ENCODE measurements around the gene CCDC187. TPM values are rescaled to one million over a fixed set of nuclear protein-coding genes. Genes with fewer than 3 reads are reported as not detected.

The CCDC187 gene
- polyA plus RNA-seq, 1 donor (not counting 4 experiments of a cell fraction or from before 2014, with no cell fraction given): 0.03 TPM

DNA sequence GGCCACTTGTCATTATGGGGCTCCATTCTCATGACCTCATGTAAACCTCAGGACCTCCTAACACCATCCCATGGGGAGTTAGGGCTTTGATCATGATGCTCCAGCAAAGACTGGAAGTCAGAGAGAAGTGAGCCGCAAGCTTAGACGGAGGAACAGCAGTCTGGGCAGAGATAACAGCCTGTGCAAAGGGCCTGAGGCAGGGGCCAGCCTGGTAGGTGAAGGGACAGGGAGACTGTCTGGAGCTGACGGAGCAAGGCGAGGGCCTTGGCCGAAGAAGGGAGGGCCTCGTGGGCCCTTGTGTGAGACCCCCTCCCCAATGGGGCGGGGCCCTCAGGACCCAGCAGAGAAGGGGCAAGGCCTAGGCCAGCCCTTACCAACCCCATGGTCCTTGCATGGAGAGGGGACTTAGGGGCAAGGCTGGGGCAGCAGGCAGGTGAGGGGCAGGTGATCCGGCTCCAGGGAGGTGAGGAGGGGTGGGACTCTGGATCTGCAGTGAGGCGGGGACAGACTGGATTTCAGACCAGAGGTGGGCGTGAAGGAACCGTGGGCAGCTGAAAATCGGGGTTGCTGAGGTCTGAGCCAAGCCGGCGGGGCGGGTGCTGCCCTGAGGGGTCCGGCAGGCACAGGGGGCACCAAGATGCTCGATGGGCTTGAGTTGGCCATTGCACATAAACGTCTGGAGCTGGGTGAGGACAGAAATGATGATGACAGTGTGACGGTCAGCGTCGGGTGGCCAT lies 40.8 kb upstream of the CCDC187 start:
- H3K27ac ChIP-seq (ENCODE audit: control insufficient read depth, insufficient read depth, low read length): no peak overlapping the region
- dilution Hi-C loops (cut with MboI; ENCODE audit: extremely low pct_ligation_motif_present, low sequenced_read_pairs): no loop called here
- no peak overlapping the region for H3K9ac ChIP-seq (ENCODE audit: control insufficient read depth, extremely low read depth, insufficient read depth, low read length)
- H3K4me1 ChIP-seq (ENCODE audit: control insufficient read depth, extremely low read depth, insufficient read depth, low read length): peaks cover 23% of the 10 kb centered on the region
- no peaks in the 10 kb centered on the region for H3K79me2 ChIP-seq (ENCODE audit: control insufficient read depth, insufficient read depth, low read length)
- H2AFZ ChIP-seq (ENCODE audit: control insufficient read depth, low read length): no peak overlapping the region
- peaks cover 4% of the 10 kb centered on the region for H3K27me3 ChIP-seq (ENCODE audit: control insufficient read depth, extremely low read depth, insufficient read depth, low read length)
- TF ChIP-seq EZH2 (IDR thresholded peaks at IDR 0.05; ENCODE audit: low read length): no peak
- TF ChIP-seq, protein P1, sequence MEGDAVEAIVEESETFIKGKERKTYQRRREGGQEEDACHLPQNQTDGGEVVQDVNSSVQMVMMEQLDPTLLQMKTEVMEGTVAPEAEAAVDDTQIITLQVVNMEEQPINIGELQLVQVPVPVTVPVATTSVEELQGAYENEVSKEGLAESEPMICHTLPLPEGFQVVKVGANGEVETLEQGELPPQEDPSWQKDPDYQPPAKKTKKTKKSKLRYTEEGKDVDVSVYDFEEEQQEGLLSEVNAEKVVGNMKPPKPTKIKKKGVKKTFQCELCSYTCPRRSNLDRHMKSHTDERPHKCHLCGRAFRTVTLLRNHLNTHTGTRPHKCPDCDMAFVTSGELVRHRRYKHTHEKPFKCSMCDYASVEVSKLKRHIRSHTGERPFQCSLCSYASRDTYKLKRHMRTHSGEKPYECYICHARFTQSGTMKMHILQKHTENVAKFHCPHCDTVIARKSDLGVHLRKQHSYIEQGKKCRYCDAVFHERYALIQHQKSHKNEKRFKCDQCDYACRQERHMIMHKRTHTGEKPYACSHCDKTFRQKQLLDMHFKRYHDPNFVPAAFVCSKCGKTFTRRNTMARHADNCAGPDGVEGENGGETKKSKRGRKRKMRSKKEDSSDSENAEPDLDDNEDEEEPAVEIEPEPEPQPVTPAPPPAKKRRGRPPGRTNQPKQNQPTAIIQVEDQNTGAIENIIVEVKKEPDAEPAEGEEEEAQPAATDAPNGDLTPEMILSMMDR (optimal IDR thresholded peaks at IDR 0.05 in 1 of 3, IDR thresholded peaks at IDR 0.05 in 1 of 3, conservative IDR thresholded peaks at IDR 0.05 in 1 of 3; ENCODE audit: extremely low read depth in 1 of 3, insufficient read depth in 2 of 3, low read length in 3 of 3): no peak
- H3K4me2 ChIP-seq (ENCODE audit: control insufficient read depth, extremely low read depth, insufficient read depth, low read depth, low read length): no peak overlapping the region
- DNase-seq (ENCODE audit: low read depth, low spot score): no peak
- no peak overlapping the region for H3K4me3 ChIP-seq (ENCODE audit: control insufficient read depth in 2 of 3, extremely low read depth in 1 of 3, insufficient read depth in 2 of 3, low read depth in 1 of 3, low read length in 3 of 3)
- no peaks in the 10 kb centered on the region for H3K9me3 ChIP-seq (ENCODE audit: control insufficient read depth, low read depth, low read length)
- H4K20me1 ChIP-seq (ENCODE audit: control insufficient read depth, extremely low read depth, insufficient read depth, low read length): no peaks in the 10 kb centered on the region
- no peaks in the 10 kb centered on the region for H3K9me1 ChIP-seq (ENCODE audit: control insufficient read depth, extremely low read depth, insufficient read depth, low read length)
- no peak for FAIRE-seq
- H3K36me3 ChIP-seq (ENCODE audit: control insufficient read depth in 2 of 2, extremely low read depth in 1 of 2, insufficient read depth in 2 of 2, low read length in 2 of 2): no peaks in the 10 kb centered on the region

GRCh38 chr9:136343884-136344269 lies 40.0 kb upstream of the CCDC187 start:
- DNase-seq (ENCODE audit: low read depth, low spot score) (no peak), FAIRE-seq (no peak)
- Histone ChIP-seq H3K4me2 (ENCODE audit: control insufficient read depth, extremely low read depth, insufficient read depth, low read depth, low read length) (no peak overlapping the region), H3K36me3 (ENCODE audit: control insufficient read depth in 2 of 2, extremely low read depth in 1 of 2, insufficient read depth in 2 of 2, low read length in 2 of 2) (no peaks in the 10 kb centered on the region), H3K9ac (ENCODE audit: control insufficient read depth, extremely low read depth, insufficient read depth, low read length) (no peak overlapping the region), H2AFZ (ENCODE audit: control insufficient read depth, low read length) (no peak overlapping the region), H4K20me1 (ENCODE audit: control insufficient read depth, extremely low read depth, insufficient read depth, low read length) (no peaks in the 10 kb centered on the region), H3K4me3 (ENCODE audit: control insufficient read depth in 2 of 3, extremely low read depth in 1 of 3, insufficient read depth in 2 of 3, low read depth in 1 of 3, low read length in 3 of 3) (no peak overlapping the region), H3K79me2 (ENCODE audit: control insufficient read depth, insufficient read depth, low read length) (no peaks in the 10 kb centered on the region), H3K4me1 (ENCODE audit: control insufficient read depth, extremely low read depth, insufficient read depth, low read length) (peaks cover 23% of the 10 kb centered on the region), H3K9me1 (ENCODE audit: control insufficient read depth, extremely low read depth, insufficient read depth, low read length) (no peaks in the 10 kb centered on the region), H3K27me3 (ENCODE audit: control insufficient read depth, extremely low read depth, insufficient read depth, low read length) (peaks cover 4% of the 10 kb centered on the region), H3K27ac (ENCODE audit: control insufficient read depth, insufficient read depth, low read length) (no peak overlapping the region), H3K9me3 (ENCODE audit: control insufficient read depth, low read depth, low read length) (no peaks in the 10 kb centered on the region)
- TF ChIP-seq, protein P1 (optimal IDR thresholded peaks at IDR 0.05 in 1 of 3, IDR thresholded peaks at IDR 0.05 in 1 of 3, conservative IDR thresholded peaks at IDR 0.05 in 1 of 3; ENCODE audit: extremely low read depth in 1 of 3, insufficient read depth in 2 of 3, low read length in 3 of 3): no peak
- no peak for TF ChIP-seq EZH2 (IDR thresholded peaks at IDR 0.05; ENCODE audit: low read length)
- dilution Hi-C loops (cut with MboI; ENCODE audit: extremely low pct_ligation_motif_present, low sequenced_read_pairs): no loop called here
